Activated CD8-positive, alpha-beta T cell treated with anti-CD3 and anti-CD28 coated beads for 36 hours (primary cell): ENCODE results near the gene AMDHD2. TPM values are rescaled to one million over a fixed set of nuclear protein-coding genes. Genes with fewer than 3 reads are reported as not detected.

ENCODE experiments used
- ATAC-seq: fragments of 200-7000 bp; cut with Tn5 transposase; one replicate; pipeline ENCODE4 v1.10.0; 2021; ENCODE audit warnings: mild to moderate bottlenecking, moderate library complexity
- CTCF ChIA-PET: fragments of 350-600 bp; sonication (Branson Sonifier 250); formaldehyde crosslinking; loops from one replicate; lab custom pipeline; 2021; ENCODE audit warnings: antibody characterized with exemption; lab: Charles Lee
- POLR2A ChIA-PET: fragments of 350-600 bp; sonication (Branson Sonifier 250); formaldehyde crosslinking; loops from one replicate; lab custom pipeline; 2021; ENCODE audit warnings: antibody characterized with exemption; lab: Charles Lee
- DNase-seq: peaks from one replicate; pipeline ENCODE4 v3.0.0-alpha.2; 2020
- H3K27ac Mint-ChIP-seq: one replicate; pipeline ENCODE4 v1.8.0; 2021; ENCODE audit warnings: mild to moderate bottlenecking, mixed read lengths
- H3K27me3 Mint-ChIP-seq: one replicate; pipeline ENCODE4 v1.8.0; 2021; ENCODE audit warnings: mixed read lengths
- H3K36me3 Mint-ChIP-seq: one replicate; pipeline ENCODE4 v1.8.0; 2021; ENCODE audit warnings: low read depth, mixed read lengths
- H3K4me1 Mint-ChIP-seq: one replicate; pipeline ENCODE4 v1.8.0; 2021; ENCODE audit warnings: low read depth, mixed read lengths
- H3K4me3 Mint-ChIP-seq: one replicate; pipeline ENCODE4 v1.8.0; 2021; ENCODE audit warnings: mild to moderate bottlenecking, moderate library complexity, mixed read lengths
- H3K9me3 Mint-ChIP-seq: one replicate; pipeline ENCODE4 v1.8.0; 2021; ENCODE audit warnings: mixed read lengths
- CTCF ChIP-seq: fragments of 200-600 bp; IDR thresholded peaks from one replicate; pipeline ENCODE4 v1.8.0; 2022; ENCODE audit warnings: antibody characterized with exemption, mild to moderate bottlenecking
- intact Hi-C: fragments of 100-400 bp; cut with micrococcal nuclease; formaldehyde crosslinking; loops from one replicate; pipeline ENCODE4 v1.10.0; 2022
- total RNA-seq, 2 experiments: library from RNA; stranded (reverse); gene quantifications; one replicate each; pipeline ENCODE4 v1.2.3, GENCODE V29; 2021

AMDHD2 gene
- total RNA-seq, 2 experiments from 2014 or later = 28.2 to 29.0 TPM

DNA sequence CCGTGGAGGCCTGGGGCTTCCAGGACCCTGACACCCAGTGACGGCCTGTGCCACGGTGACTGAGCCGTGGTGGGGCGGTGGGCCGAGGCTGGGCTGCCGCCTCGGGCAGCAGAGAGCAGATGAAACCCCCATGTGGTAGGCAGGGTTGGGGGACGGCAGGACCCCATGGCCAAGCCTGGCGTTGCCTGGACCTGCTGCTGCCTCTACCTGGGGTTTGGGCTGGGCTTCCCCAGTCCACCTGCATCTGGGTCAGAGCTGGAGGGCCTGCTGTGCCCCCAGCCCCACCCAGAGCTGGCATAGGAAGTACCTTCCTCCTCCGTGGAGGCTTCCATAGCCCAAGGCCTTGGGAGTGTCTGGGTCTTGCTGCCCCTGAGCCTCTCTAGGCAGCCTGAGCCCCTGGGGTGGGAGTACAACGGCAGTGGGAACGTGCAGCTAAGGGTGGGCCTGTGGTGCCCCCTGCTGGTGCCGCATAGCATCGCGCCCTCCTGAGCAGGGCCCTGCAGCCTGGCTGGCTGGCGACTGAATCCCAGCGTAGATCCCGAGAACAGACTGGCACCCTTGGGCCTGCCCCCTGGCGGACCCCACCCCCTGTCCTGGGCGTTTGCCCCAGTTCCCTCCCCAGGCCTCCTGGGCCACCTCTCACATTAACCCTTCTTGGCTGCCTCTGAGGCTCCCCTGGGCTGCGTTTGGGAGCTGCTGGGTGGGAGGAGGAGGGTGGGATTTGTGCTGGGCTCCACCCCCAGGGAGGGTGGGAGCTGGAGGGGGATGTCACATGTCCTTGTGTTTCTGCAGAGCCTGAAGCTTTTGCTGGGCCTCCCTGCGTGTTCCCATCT lies 19.0 kb upstream of the AMDHD2 start:
- peak; percentile 99 for ATAC-seq
- no peak overlapping the region for H3K4me3 Mint-ChIP-seq
- POLR2A ChIA-PET = interaction anchor here (1.0 kb wide), 1 partner anchor 12 kb away, joined by 4 read pairs; the partner anchor contains the start of gene ATP6V0C

DNA sequence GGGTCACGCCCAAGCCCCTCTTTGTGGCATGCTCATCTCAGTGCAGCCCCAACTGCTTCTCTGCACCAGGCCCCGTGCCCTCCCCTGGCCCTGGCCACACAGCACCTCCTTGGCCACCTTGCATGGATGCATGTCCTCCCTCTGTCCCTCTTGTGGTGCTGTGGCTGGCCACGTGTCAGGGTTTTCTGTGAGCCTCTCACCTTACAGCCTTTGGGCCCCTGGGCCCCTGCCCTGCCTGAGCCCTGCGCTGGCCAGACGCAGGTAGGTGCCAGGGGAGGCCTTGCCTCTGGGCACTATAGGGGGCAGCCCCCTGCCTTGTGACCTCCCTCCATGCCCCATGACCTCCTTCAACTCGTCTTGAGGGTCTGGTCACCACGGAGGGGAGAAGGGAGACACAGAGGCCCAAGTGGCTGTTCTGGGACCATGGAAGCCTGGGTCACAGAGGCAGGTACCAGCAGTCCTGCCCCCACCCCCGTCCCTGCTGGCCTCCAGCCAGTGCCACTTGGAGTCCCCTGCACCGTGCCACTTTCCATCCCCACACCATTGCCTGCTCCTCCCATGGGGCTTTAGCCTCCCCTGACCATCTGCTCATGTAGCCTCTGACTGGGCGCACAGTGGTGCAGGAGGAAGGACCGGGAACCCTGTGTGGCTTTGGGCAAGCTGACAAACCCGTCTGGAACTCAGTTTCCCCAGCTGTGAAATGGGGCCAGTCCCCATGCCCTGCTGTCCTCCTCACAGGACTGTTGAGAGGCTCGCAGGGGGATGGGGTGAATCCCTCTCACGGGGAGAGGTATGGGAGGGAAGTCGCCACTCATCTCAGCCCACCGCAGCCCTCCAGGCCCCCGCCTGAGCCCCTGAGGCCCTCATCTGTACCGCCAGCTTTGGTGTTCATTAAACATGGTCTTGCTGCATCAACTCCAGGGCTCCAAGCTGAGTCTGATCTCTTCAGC lies 17.9 kb upstream of the AMDHD2 start:
- intact Hi-C loops = loop anchor here (10.0 kb wide), 1 partner anchor 67 kb away; no protein-coding TSS in a partner anchor
- TF ChIP-seq CTCF = no peak
- ChIA-PET POLR2A (interaction anchor here (1.0 kb wide), 1 partner anchor 11 kb away, joined by 4 read pairs; the partner anchor contains the start of gene ATP6V0C), CTCF (interaction anchor here (0.7 to 2.0 kb wide), 19 partner anchors 11 to 308 kb away, joined by 3 to 10 read pairs (median 4); partner anchors contain the start of genes ABCA3, AMDHD2, ATP6V0C and CCNF)
- no peak overlapping the region for H3K4me3 Mint-ChIP-seq
- H3K27ac Mint-ChIP-seq = no peak overlapping the region
- H3K9me3 Mint-ChIP-seq = no peaks in the 10 kb centered on the region
- H3K4me1 Mint-ChIP-seq = no peaks in the 10 kb centered on the region
- no peak for ATAC-seq
- no peak for DNase-seq
- peaks cover 3% of the 10 kb centered on the region for H3K36me3 Mint-ChIP-seq
- H3K27me3 Mint-ChIP-seq = no peaks in the 10 kb centered on the region

More for the DNA sequence above, 19.0 kb upstream of the AMDHD2 start:
- H3K9me3 Mint-ChIP-seq = no peaks in the 10 kb centered on the region
- intact Hi-C loops = loop anchor here (10.0 kb wide), 1 partner anchor 66 kb away; no protein-coding TSS in a partner anchor
- no peak overlapping the region for H3K27ac Mint-ChIP-seq
- CTCF ChIA-PET = interaction anchor here (0.6 to 2.0 kb wide), 25 partner anchors 10 to 307 kb away, joined by 3 to 10 read pairs (median 4); partner anchors contain the start of genes ABCA3, AMDHD2, ATP6V0C and CCNF
- H3K36me3 Mint-ChIP-seq = peaks cover 5% of the 10 kb centered on the region
- peak; percentile 87 for DNase-seq
- peak; percentile 89 for TF ChIP-seq CTCF
- H3K27me3 Mint-ChIP-seq = no peaks in the 10 kb centered on the region
- no peaks in the 10 kb centered on the region for H3K4me1 Mint-ChIP-seq

GRCh38 chr16:2505695-2506094 lies 14.5 kb upstream of the AMDHD2 start:
- Mint-ChIP-seq H3K9me3 (no peaks in the 10 kb centered on the region), H3K4me1 (peaks cover 3% of the 10 kb centered on the region), H3K27me3 (no peaks in the 10 kb centered on the region), H3K27ac (no peak overlapping the region), H3K36me3 (no peaks in the 10 kb centered on the region), H3K4me3 (no peak overlapping the region)
- ChIA-PET POLR2A (no interaction called here), CTCF (interaction anchor here (1.6 kb wide), 1 partner anchor 78 kb away, joined by 4 read pairs; no protein-coding TSS in a partner anchor)
- ATAC-seq = no peak
- intact Hi-C loops = loop anchor here (10.0 kb wide), 1 partner anchor 71 kb away; no protein-coding TSS in a partner anchor
- DNase-seq = no peak
- no peak for TF ChIP-seq CTCF

- H3K27ac Mint-ChIP-seq = no peak overlapping the region
- ChIA-PET CTCF (no interaction called here), POLR2A (no interaction called here)
- peak; percentile 69 for ATAC-seq
- peak; percentile 25 for DNase-seq
- intact Hi-C loops = loop anchor here (10.0 kb wide), 1 partner anchor 72 kb away; no protein-coding TSS in a partner anchor
- H3K9me3 Mint-ChIP-seq = no peaks in the 10 kb centered on the region
- H3K36me3 Mint-ChIP-seq = no peaks in the 10 kb centered on the region
- peaks cover 3% of the 10 kb centered on the region for H3K4me1 Mint-ChIP-seq
- no peaks in the 10 kb centered on the region for H3K27me3 Mint-ChIP-seq
- TF ChIP-seq CTCF = no peak
- H3K4me3 Mint-ChIP-seq = no peak overlapping the region
Observed at GRCh38 chr16:2507052-2507659, 13.0 kb upstream of the AMDHD2 start.
